Immature natural killer cell (primary cell): ENCODE measurements around the gene CIPC. TPM values are rescaled to one million over a fixed set of nuclear protein-coding genes. Genes with fewer than 3 reads are reported as not detected.

Experiments used
- DNase-seq, 3 donors: peaks; one replicate each; pipeline ENCODE4 v3.0.0; 2022; ENCODE audit warnings: mixed read lengths in 1 of 3
- H3K27ac Mint-ChIP-seq, 6 donors: one replicate each; pipeline ENCODE4 v1.8.0; 2020; ENCODE audit warnings: mixed read lengths in 6 of 6, mild to moderate bottlenecking in 5 of 6, inconsistent platforms in 4 of 6, moderate library complexity in 3 of 6
- H3K27me3 Mint-ChIP-seq, 3 donors: one replicate each; pipeline ENCODE4 v1.8.0; 2020 to 2021; ENCODE audit warnings: low read depth in 3 of 3, mild to moderate bottlenecking in 3 of 3, mixed read lengths in 3 of 3, moderate library complexity in 3 of 3, inconsistent platforms in 1 of 3
- H3K36me3 Mint-ChIP-seq, 3 donors: one replicate each; pipeline ENCODE4 v1.8.0; 2020; ENCODE audit warnings: mixed read lengths in 3 of 3, inconsistent platforms in 2 of 3, mild to moderate bottlenecking in 2 of 3
- H3K4me1 Mint-ChIP-seq, 2 donors: one replicate each; pipeline ENCODE4 v1.8.0; 2020; ENCODE audit warnings: inconsistent platforms in 2 of 2, mild to moderate bottlenecking in 2 of 2, mixed read lengths in 2 of 2, moderate library complexity in 1 of 2
- H3K4me3 Mint-ChIP-seq, 5 donors: one replicate each; pipeline ENCODE4 v1.8.0; 2020; ENCODE audit warnings: mild to moderate bottlenecking in 5 of 5, mixed read lengths in 5 of 5, inconsistent platforms in 3 of 5, moderate library complexity in 3 of 5
- H3K9me3 Mint-ChIP-seq, 6 donors: one replicate each; pipeline ENCODE4 v1.8.0; 2020; ENCODE audit warnings: mild to moderate bottlenecking in 6 of 6, mixed read lengths in 6 of 6, inconsistent platforms in 4 of 6, moderate library complexity in 3 of 6
- polyA plus RNA-seq, 3 donors: library from polyadenylated mRNA; unstranded; fragments of 300-500 nt; fragmentation: Illumina TruSeq; gene quantifications; one replicate each; pipeline ENCODE4 v1.2.3, GENCODE V29; 2021

The CIPC gene
- polyA plus RNA-seq, 3 donors from 2014 or later, result 2.0 to 6.7 (median 3.2) TPM

- DNase-seq, result no peak
- no peaks in the 10 kb centered on the region for H3K9me3 Mint-ChIP-seq
- H3K4me3 Mint-ChIP-seq, result no peak overlapping the region
- peaks cover 4 to 31% (median 7%) of the 10 kb centered on the region in 3 donors for H3K27me3 Mint-ChIP-seq
- no peak overlapping the region for H3K27ac Mint-ChIP-seq
- H3K36me3 Mint-ChIP-seq, result no peaks in the 10 kb centered on the region
- H3K4me1 Mint-ChIP-seq, result peaks cover 0 to 3% of the 10 kb centered on the region in 2 donors
Observed at GRCh38 chr14:77145975-77146740, 48.1 kb downstream of the CIPC start.

GRCh38 chr14:77148510-77149231 lies 50.6 kb downstream of the CIPC start:
- H3K4me3 Mint-ChIP-seq, result no peak overlapping the region
- H3K27ac Mint-ChIP-seq, result no peak overlapping the region
- no peak for DNase-seq
- peaks cover 1 to 15% (median 5%) of the 10 kb centered on the region in 3 donors for H3K27me3 Mint-ChIP-seq
- no peaks in the 10 kb centered on the region for H3K36me3 Mint-ChIP-seq
- no peaks in the 10 kb centered on the region for H3K4me1 Mint-ChIP-seq
- H3K9me3 Mint-ChIP-seq, result no peaks in the 10 kb centered on the region

DNA sequence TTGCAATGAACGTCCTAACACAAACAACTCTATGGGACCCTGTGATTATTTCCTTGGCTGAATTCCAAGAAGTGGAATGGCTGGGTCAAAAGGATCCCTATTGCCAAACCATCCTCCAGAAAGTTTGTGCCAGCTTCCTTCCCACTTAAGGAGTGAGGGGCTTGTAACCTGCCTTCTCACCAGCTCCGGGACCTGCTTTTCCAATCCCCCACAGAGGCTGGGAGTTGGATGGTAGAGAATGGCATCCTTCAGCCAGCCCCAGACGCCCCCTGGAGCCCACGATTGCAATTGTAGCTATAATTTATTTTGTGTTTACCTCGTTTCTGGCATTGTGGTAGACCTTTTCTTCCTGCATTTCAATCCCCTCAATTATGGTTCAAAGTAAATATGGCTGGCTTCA lies 53.2 kb downstream of the CIPC start:
- Mint-ChIP-seq H3K36me3 (no peaks in the 10 kb centered on the region), H3K27ac (no peak overlapping the region), H3K4me1 (no peaks in the 10 kb centered on the region), H3K4me3 (no peak overlapping the region), H3K9me3 (no peaks in the 10 kb centered on the region), H3K27me3 (peaks cover 0 to 6% (median 5%) of the 10 kb centered on the region in 3 donors)
- DNase-seq, result no peak

DNA sequence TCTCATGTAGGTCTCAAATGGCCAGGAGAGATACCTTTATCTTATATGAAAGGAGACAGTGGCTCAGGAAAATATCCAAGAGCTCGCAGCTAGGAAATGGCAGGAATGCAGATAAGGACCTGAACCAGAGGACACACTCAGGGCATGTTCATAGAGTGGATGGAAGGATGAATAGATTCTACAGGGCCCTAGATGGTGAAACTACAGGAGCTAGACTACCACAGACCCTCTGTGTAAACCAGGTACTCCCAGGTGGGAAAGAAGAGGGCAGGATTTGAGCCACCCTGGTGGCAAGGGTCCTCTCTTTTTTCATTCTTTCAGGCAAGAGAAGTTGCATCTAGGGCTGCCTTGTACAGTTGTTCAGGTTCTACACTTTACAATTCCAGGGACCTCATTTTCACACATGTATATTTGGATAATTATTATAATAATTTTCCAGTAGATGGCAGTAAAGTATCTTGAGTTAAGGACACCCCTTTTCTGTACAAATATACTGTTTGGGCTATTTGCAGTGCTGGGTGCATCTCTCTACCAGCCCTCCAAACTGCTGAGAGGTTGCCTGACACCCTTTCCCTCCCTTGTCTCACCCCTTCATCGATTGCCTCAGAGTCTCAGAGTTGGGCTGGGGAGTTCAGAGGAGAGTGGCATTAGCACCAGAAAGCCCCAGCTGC lies 54.0 kb downstream of the CIPC start:
- no peaks in the 10 kb centered on the region for H3K36me3 Mint-ChIP-seq
- H3K27ac Mint-ChIP-seq, result no peak overlapping the region
- H3K4me1 Mint-ChIP-seq, result no peaks in the 10 kb centered on the region
- peaks cover 0 to 6% (median 5%) of the 10 kb centered on the region in 3 donors for H3K27me3 Mint-ChIP-seq
- no peaks in the 10 kb centered on the region for H3K9me3 Mint-ChIP-seq
- DNase-seq, result peak in 2 of 3 donors; percentile 22
- H3K4me3 Mint-ChIP-seq, result no peak overlapping the region

DNA sequence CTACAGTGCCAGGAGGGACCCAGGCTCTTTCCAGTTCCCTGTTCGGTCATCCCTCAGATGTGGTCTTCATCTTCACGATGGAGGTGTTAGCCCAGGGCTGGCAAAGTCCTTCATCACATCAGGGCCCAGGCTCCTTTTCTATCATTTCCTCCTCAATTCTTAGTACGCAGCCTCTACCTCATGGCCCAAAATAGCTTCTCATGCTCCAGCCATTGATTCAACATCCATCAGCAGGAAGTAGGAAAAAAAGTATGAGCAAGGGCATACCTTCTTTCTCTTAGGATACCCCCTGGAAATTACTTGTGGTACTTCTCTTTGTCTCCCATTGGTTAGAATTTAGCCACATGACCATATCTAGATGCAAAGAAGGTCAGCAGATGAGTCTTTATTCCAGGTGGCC lies 55.7 kb downstream of the CIPC start:
- H3K4me1 Mint-ChIP-seq, result no peaks in the 10 kb centered on the region
- H3K4me3 Mint-ChIP-seq, result no peak overlapping the region
- H3K27ac Mint-ChIP-seq, result no peak overlapping the region
- no peaks in the 10 kb centered on the region for H3K36me3 Mint-ChIP-seq
- no peak for DNase-seq
- no peaks in the 10 kb centered on the region for H3K9me3 Mint-ChIP-seq
- H3K27me3 Mint-ChIP-seq, result peaks cover 3 to 9% (median 6%) of the 10 kb centered on the region in 3 donors

DNA sequence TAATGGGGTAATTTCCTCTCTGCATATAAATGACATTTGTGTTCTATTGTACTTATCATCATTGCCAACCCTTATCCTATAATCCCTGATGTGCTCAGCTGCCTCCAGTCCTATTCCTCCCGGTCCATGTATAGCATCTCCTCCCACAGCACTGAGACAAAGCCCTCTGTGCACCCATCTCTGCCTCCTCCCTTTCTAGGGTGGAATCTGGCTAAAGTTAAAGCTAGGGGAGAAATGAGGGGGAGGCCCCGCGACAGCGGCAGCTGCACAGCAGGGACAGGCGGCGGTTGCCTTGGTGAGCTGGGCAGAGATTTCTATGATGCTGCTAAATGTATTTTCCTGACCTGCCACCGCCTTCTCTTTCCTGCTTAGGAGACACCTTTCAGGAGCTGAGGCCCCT lies 56.4 kb downstream of the CIPC start:
- Mint-ChIP-seq H3K4me1 (no peaks in the 10 kb centered on the region), H3K27ac (no peak overlapping the region), H3K27me3 (peaks cover 3 to 11% (median 9%) of the 10 kb centered on the region in 3 donors), H3K36me3 (no peaks in the 10 kb centered on the region), H3K4me3 (no peak overlapping the region), H3K9me3 (no peaks in the 10 kb centered on the region)
- no peak for DNase-seq

- no peaks in the 10 kb centered on the region for H3K36me3 Mint-ChIP-seq
- no peaks in the 10 kb centered on the region for H3K9me3 Mint-ChIP-seq
- peaks cover 3 to 11% (median 9%) of the 10 kb centered on the region in 3 donors for H3K27me3 Mint-ChIP-seq
- DNase-seq, result no peak
- no peak overlapping the region for H3K4me3 Mint-ChIP-seq
- H3K4me1 Mint-ChIP-seq, result no peaks in the 10 kb centered on the region
- no peak overlapping the region for H3K27ac Mint-ChIP-seq
Observed at GRCh38 chr14:77155083-77155482, 57.0 kb downstream of the CIPC start.

DNA sequence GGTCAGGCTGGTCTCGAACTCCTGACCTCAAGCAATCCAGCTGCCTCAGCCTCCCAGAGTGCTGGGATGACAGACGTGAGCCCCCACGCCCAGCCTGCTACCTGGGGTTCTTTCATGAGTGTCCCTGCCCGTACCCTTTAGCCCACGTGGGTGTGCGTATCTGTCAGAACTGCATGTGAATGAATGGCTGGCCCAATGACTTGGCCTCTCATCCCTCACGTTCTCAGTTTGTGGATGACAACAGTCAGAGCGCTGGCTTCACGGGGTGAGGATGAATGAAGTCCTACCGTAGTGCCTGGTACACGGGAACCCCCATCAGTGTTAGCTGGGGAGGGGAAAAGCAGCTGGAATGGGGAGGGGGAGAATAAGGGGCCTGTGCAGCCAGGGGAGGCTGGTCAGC lies 59.7 kb downstream of the CIPC start:
- H3K4me1 Mint-ChIP-seq, result no peaks in the 10 kb centered on the region
- no peak overlapping the region for H3K4me3 Mint-ChIP-seq
- H3K27me3 Mint-ChIP-seq, result peaks cover 6 to 13% (median 9%) of the 10 kb centered on the region in 3 donors
- H3K9me3 Mint-ChIP-seq, result no peaks in the 10 kb centered on the region
- DNase-seq, result no peak
- no peak overlapping the region for H3K27ac Mint-ChIP-seq
- H3K36me3 Mint-ChIP-seq, result no peaks in the 10 kb centered on the region

DNA sequence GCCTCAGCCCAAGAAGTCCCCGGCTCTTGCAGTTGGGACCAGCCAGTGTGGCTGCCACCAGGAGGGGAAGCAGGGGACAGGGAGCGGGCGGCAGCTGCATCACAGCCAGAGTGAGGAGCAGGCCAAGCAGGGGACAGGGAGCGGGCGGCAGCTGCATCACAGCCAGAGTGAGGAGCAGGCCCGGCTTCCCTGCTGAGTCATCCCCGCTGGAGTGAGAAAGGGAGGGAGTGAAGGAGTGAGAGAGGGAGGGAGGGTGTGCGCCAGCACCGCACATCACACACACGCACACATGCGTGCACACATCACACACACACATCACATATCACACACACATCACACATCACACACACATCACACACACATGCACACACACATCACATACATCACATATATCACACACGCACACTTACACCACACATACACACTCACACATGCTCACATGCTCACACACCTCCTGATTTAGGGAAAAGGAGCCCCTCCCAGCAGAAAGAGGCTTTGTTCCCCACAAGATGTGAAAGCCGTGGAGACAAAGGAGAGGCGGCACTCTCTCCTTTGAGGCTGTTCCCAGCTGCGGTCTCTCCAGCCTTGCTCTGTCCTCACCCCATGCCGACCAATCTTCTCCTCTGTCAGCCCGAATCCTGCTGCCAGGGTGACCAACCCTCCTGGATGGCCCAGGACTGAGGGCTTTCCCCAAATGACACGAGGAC lies 60.3 kb downstream of the CIPC start:
- H3K27me3 Mint-ChIP-seq, result peaks cover 6 to 13% (median 9%) of the 10 kb centered on the region in 3 donors
- H3K27ac Mint-ChIP-seq, result no peak overlapping the region
- no peaks in the 10 kb centered on the region for H3K9me3 Mint-ChIP-seq
- no peaks in the 10 kb centered on the region for H3K36me3 Mint-ChIP-seq
- H3K4me1 Mint-ChIP-seq, result no peaks in the 10 kb centered on the region
- no peak for DNase-seq
- H3K4me3 Mint-ChIP-seq, result no peak overlapping the region

- peaks cover 6 to 13% (median 6%) of the 10 kb centered on the region in 3 donors for H3K27me3 Mint-ChIP-seq
- H3K4me3 Mint-ChIP-seq, result no peak overlapping the region
- H3K27ac Mint-ChIP-seq, result no peak overlapping the region
- H3K4me1 Mint-ChIP-seq, result no peaks in the 10 kb centered on the region
- no peaks in the 10 kb centered on the region for H3K36me3 Mint-ChIP-seq
- no peaks in the 10 kb centered on the region for H3K9me3 Mint-ChIP-seq
- DNase-seq, result no peak
Observed at GRCh38 chr14:77158882-77159255, 60.8 kb downstream of the CIPC start.

- no peaks in the 10 kb centered on the region for H3K36me3 Mint-ChIP-seq
- peaks cover 6 to 21% (median 6%) of the 10 kb centered on the region in 3 donors for H3K27me3 Mint-ChIP-seq
- no peak overlapping the region for H3K27ac Mint-ChIP-seq
- DNase-seq, result no peak
- no peaks in the 10 kb centered on the region for H3K9me3 Mint-ChIP-seq
- no peaks in the 10 kb centered on the region for H3K4me1 Mint-ChIP-seq
- H3K4me3 Mint-ChIP-seq, result no peak overlapping the region
Observed at GRCh38 chr14:77161011-77161410, 63.0 kb downstream of the CIPC start.
